ENCODE measurements around the gene P4HB. TPM values are rescaled to one million over a fixed set of nuclear protein-coding genes. Genes with fewer than 3 reads are reported as not detected.
A peak's percentile ranks its signal among the peaks of the same experiment; 100 is the strongest.

Gene P4HB
- total RNA-seq, 6 donors from 2014 or later: 374 to 627 (median 531) TPM

- ATAC-seq (ENCODE audit: low FRiP score in 2 of 2) (no peak), DNase-seq (peak in 1 of 2 donors; percentile 72)
- Histone ChIP-seq H3K36me3 (peaks cover 18 to 63% (median 37%) of the 10 kb centered on the region in 4 donors), H3K27ac (peak overlapping the region in 1 of 4 donors; percentile 93), H3K4me3 (peak overlapping the region in 3 of 4 donors; percentile 91 to 100 (median 97)), H3K27me3 (no peaks in the 10 kb centered on the region), H3K9me3 (no peaks in the 10 kb centered on the region), H3K4me1 (peaks cover 36 to 55% (median 38%) of the 10 kb centered on the region in 4 donors)
- WGBS, 2 donors: 77 to 81% methylated on average over 7 to 30 of the region's 30 CpGs
- TF ChIP-seq POLR2AphosphoS5 (IDR thresholded peaks at IDR 0.05) (no peak), EP300 (IDR thresholded peaks at IDR 0.05) (no peak), CTCF (IDR thresholded peaks at IDR 0.05) (no peak), POLR2A (IDR thresholded peaks at IDR 0.05) (no peak)
Measured at GRCh38 chr17:81858170-81858966, 2.0 kb downstream of the P4HB start.

- DNase-seq (peak in 1 of 2 donors; percentile 71), ATAC-seq (ENCODE audit: low FRiP score in 2 of 2) (peak in 1 of 2 donors; percentile 3)
- Histone ChIP-seq H3K36me3 (peaks cover 31 to 90% (median 65%) of the 10 kb centered on the region in 4 donors), H3K27me3 (no peaks in the 10 kb centered on the region), H3K9me3 (no peaks in the 10 kb centered on the region), H3K4me3 (no peak overlapping the region), H3K4me1 (peaks cover 21 to 34% (median 22%) of the 10 kb centered on the region in 4 donors), H3K27ac (no peak overlapping the region)
- WGBS, 2 donors: 82 to 87% methylated on average over 27 to 29 of the region's 29 CpGs
- no peak for TF ChIP-seq EP300 (IDR thresholded peaks at IDR 0.05)
- no peak for TF ChIP-seq CTCF (IDR thresholded peaks at IDR 0.05)
- TF ChIP-seq POLR2AphosphoS5 (IDR thresholded peaks at IDR 0.05): no peak
- TF ChIP-seq POLR2A (IDR thresholded peaks at IDR 0.05): no peak
Measured at GRCh38 chr17:81854974-81855774, 5.2 kb downstream of the P4HB start.

GRCh38 chr17:81852237-81852636, 8.1 kb downstream of the P4HB start:
- no peak overlapping the region for H3K4me3 ChIP-seq
- DNase-seq: peak in 1 of 2 donors; percentile 60
- peaks cover 0 to 9% (median 1%) of the 10 kb centered on the region in 4 donors for H3K4me1 ChIP-seq
- TF ChIP-seq CTCF (IDR thresholded peaks at IDR 0.05) (no peak), EP300 (IDR thresholded peaks at IDR 0.05) (no peak), POLR2AphosphoS5 (IDR thresholded peaks at IDR 0.05) (no peak), POLR2A (IDR thresholded peaks at IDR 0.05) (no peak)
- peaks cover 41 to 99% (median 74%) of the 10 kb centered on the region in 4 donors for H3K36me3 ChIP-seq
- ATAC-seq (ENCODE audit: low FRiP score in 2 of 2): no peak
- no peaks in the 10 kb centered on the region for H3K27me3 ChIP-seq
- WGBS, 2 donors: 87 to 89% methylated on average over 11 to 12 of the region's 12 CpGs
- no peak overlapping the region for H3K27ac ChIP-seq
- H3K9me3 ChIP-seq: no peaks in the 10 kb centered on the region

GRCh38 chr17:81851423-81851822, 8.9 kb downstream of the P4HB start:
- TF ChIP-seq EP300 (IDR thresholded peaks at IDR 0.05) (no peak), CTCF (IDR thresholded peaks at IDR 0.05) (no peak), POLR2AphosphoS5 (IDR thresholded peaks at IDR 0.05) (no peak), POLR2A (IDR thresholded peaks at IDR 0.05) (no peak)
- Histone ChIP-seq H3K36me3 (peaks cover 48 to 99% (median 78%) of the 10 kb centered on the region in 4 donors), H3K9me3 (no peaks in the 10 kb centered on the region), H3K27me3 (no peaks in the 10 kb centered on the region), H3K4me3 (no peak overlapping the region), H3K27ac (no peak overlapping the region), H3K4me1 (peaks cover 0 to 9% (median 0%) of the 10 kb centered on the region in 4 donors)
- peak in 1 of 2 donors; percentile 22 for DNase-seq
- ATAC-seq (ENCODE audit: low FRiP score in 2 of 2): no peak
- WGBS, 2 donors: 92 to 95% methylated on average over 4 to 16 of the region's 16 CpGs

All from upper lobe of left lung (tissue), 6 donors.